IPS-15b (cell line): Measurements from ENCODE around the gene MRC1.

Source experiments
- H3K27me3 ChIP-seq: one replicate; pipeline ENCODE4 v1.6.1; 2013; ENCODE audit warnings: low read length; ENCODE audit not compliant: control insufficient read depth, insufficient read depth
- H3K36me3 ChIP-seq: one replicate; pipeline ENCODE4 v1.6.1; 2013; ENCODE audit warnings: low read length; ENCODE audit not compliant: control insufficient read depth, insufficient read depth
- H3K4me1 ChIP-seq: one replicate; pipeline ENCODE4 v1.6.1; 2013; ENCODE audit warnings: mild to moderate bottlenecking, low read length; ENCODE audit not compliant: control insufficient read depth, insufficient read depth
- H3K4me3 ChIP-seq: one replicate; pipeline ENCODE4 v1.5.1; 2013; ENCODE audit warnings: low read depth, low read length
- H3K9ac ChIP-seq: one replicate; pipeline ENCODE4 v1.6.1; 2013; ENCODE audit warnings: low read depth, mild to moderate bottlenecking, low read length
- H3K9me3 ChIP-seq: one replicate; pipeline ENCODE4 v1.6.1; 2013; ENCODE audit warnings: mild to moderate bottlenecking, low read length; ENCODE audit not compliant: control insufficient read depth, insufficient read depth

Gene MRC1

GRCh38 chr10:17808971-17809841 is at the start of gene MRC1:
TSS of gene MRC1 (plus strand) at chr10:17809348. CDS start at chr10:17809466, 118 bp downstream.
- Histone ChIP-seq H3K27me3 (peaks cover 2% of the 10 kb centered on the region), H3K4me3 (no peak within 1 kb of the TSS), H3K4me1 (no peaks in the 10 kb centered on the region), H3K36me3 (no peaks in the 10 kb centered on the region), H3K9me3 (no peaks in the 10 kb centered on the region), H3K9ac (no peak within 1 kb of the TSS)

- Histone ChIP-seq H3K36me3 (no peaks in the 10 kb centered on the region), H3K4me1 (peaks cover 9% of the 10 kb centered on the region), H3K27me3 (peaks cover 54% of the 10 kb centered on the region), H3K9ac (no peak overlapping the region), H3K9me3 (no peaks in the 10 kb centered on the region), H3K4me3 (no peak overlapping the region)
These were observed 45.0 kb upstream of the MRC1 start for GRCh38 chr10:17764142-17764541.

DNA sequence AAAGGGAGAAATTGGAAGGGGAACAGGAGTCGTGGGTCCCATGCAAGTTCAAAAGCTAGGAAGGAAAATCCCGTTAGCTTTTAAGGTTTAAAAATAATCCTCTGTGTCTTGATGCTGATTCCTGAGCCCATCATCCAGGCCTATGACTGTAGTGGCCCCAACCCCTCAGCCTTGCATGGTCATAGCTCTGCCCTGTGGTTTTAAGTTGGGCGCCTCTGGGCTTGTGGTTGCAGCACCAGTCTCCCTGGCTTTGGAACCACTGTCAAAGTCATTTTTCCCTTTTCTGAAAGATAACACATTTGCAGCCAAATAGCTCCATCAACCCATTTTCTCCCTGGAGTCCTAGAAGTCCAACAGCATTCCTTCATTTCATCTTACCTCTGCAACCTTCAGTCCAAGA is 43.5 kb upstream of the MRC1 start:
- Histone ChIP-seq H3K36me3 (no peaks in the 10 kb centered on the region), H3K4me3 (no peak overlapping the region), H3K9ac (no peak overlapping the region), H3K27me3 (peaks cover 54% of the 10 kb centered on the region), H3K9me3 (no peaks in the 10 kb centered on the region), H3K4me1 (peaks cover 9% of the 10 kb centered on the region)

DNA sequence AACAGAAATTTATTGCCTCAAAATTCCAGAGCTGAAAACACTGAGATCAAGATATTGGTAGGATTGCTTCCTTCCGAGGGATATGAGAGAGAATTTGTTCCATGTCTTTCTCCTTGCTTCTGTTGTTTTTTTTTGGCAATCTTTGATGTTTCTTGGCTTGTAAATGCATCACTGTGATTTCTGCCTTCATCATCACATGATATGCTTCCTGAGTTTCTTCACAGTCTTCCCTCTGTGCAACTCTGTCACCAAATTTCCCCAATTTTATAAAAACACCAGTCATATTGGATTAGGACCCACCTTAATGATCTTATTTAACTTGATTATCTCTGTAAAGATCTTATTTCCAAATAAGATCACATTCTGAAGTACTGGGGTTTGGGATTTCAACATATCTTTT is 42.4 kb upstream of the MRC1 start:
- Histone ChIP-seq H3K4me1 (peaks cover 9% of the 10 kb centered on the region), H3K27me3 (peaks cover 49% of the 10 kb centered on the region), H3K4me3 (no peak overlapping the region), H3K9ac (no peak overlapping the region), H3K36me3 (no peaks in the 10 kb centered on the region), H3K9me3 (no peaks in the 10 kb centered on the region)

GRCh38 chr10:17768496-17768895 is 40.7 kb upstream of the MRC1 start:
- Histone ChIP-seq H3K9ac (no peak overlapping the region), H3K27me3 (peaks cover 33% of the 10 kb centered on the region), H3K4me3 (no peak overlapping the region), H3K9me3 (no peaks in the 10 kb centered on the region), H3K36me3 (no peaks in the 10 kb centered on the region), H3K4me1 (peaks cover 9% of the 10 kb centered on the region)

DNA sequence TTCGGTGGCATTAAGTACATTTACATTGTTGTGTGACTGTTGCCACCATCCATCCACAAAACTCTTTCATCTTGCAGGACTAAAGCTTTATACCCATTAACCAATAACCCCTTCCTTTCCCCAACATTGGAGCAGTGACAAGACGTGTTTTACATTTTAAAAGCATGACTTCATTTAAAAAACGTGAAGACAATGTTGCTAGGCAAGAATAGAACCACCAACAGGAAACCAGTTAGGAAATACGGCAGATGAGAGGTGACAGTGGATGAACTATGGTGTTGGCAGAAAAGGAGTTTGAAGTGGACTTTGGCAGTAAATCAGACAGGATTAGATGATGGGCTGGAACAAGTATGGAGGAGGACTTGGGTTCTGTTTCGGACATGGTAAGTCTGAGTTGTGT is 40.2 kb upstream of the MRC1 start:
- Histone ChIP-seq H3K9ac (no peak overlapping the region), H3K4me3 (no peak overlapping the region), H3K9me3 (no peaks in the 10 kb centered on the region), H3K36me3 (no peaks in the 10 kb centered on the region), H3K4me1 (peaks cover 5% of the 10 kb centered on the region), H3K27me3 (peaks cover 28% of the 10 kb centered on the region)

DNA sequence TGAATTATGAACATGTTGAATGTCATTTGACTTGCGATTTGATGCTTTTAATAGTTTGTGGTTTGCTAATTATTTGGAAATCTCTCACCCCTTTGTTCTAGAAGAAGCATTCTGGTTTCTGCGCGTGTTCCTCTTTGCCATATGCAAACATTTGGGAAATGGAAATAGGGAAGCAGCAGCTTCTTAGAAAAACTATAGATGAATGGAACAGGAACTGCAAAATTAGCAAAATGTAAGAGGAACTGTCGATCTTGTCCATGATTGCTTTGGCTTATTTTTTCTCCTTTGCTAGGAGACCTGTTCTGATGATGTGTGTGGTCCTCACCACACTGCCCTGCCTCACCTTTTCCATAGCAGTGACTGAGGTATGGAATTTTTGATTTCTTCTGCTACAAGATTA is 38.1 kb upstream of the MRC1 start:
- Histone ChIP-seq H3K36me3 (no peaks in the 10 kb centered on the region), H3K27me3 (peaks cover 9% of the 10 kb centered on the region), H3K4me1 (no peaks in the 10 kb centered on the region), H3K4me3 (no peak overlapping the region), H3K9ac (no peak overlapping the region), H3K9me3 (no peaks in the 10 kb centered on the region)

GRCh38 chr10:17779784-17780183 is 29.4 kb upstream of the MRC1 start:
- H3K27me3 ChIP-seq: no peaks in the 10 kb centered on the region
- no peaks in the 10 kb centered on the region for H3K36me3 ChIP-seq

DNA sequence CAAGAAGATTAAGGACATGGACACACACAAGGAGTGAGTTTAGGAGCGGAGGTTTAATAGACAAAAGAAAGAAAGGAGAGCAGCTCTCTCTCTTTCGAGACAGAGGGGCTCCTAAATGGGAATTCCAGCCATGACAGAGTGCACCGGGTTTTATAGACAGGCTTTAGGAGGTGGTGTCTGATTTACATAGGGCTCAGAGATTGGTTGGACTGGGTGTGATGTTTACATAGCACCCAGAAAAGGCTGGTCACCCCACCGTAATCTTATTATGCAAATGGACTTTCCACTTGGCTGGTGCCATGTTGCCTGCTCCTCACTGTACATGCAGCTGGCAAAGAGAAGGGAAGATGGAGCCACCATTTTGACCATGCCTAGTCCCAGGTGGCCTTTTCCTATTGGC is 28.4 kb upstream of the MRC1 start:
- Histone ChIP-seq H3K27me3 (no peaks in the 10 kb centered on the region), H3K4me1 (no peaks in the 10 kb centered on the region), H3K9ac (no peak overlapping the region), H3K9me3 (no peaks in the 10 kb centered on the region), H3K36me3 (no peaks in the 10 kb centered on the region), H3K4me3 (no peak overlapping the region)

More at GRCh38 chr10:17779784-17780183, 29.4 kb upstream of the MRC1 start:
- Histone ChIP-seq H3K4me1 (no peaks in the 10 kb centered on the region), H3K9ac (no peak overlapping the region), H3K4me3 (no peak overlapping the region), H3K9me3 (no peaks in the 10 kb centered on the region)

DNA sequence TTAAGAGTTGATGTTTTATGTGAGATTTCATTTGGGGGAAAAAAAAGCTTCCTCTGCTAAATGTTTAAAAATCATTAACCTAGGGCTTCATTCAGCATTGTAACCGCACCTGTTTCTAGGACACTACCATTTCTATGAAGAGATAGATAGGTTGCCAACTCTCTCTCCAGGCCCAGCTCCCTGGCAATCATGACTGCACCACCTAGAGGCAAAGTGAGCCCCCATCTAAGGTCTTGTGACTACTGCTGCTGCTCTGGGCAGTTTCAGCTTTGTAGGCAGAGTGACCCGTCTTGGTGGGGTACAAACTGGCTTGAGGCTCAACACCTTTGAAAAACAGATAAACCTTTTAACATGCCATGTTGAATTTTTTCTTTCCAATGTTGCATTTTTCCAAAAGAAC is 27.3 kb upstream of the MRC1 start:
- H3K4me1 ChIP-seq: no peaks in the 10 kb centered on the region
- H3K9me3 ChIP-seq: no peaks in the 10 kb centered on the region
- H3K36me3 ChIP-seq: no peaks in the 10 kb centered on the region
- no peak overlapping the region for H3K4me3 ChIP-seq
- no peak overlapping the region for H3K9ac ChIP-seq
- H3K27me3 ChIP-seq: no peaks in the 10 kb centered on the region

- Histone ChIP-seq H3K9ac (no peak overlapping the region), H3K4me3 (no peak overlapping the region), H3K9me3 (no peaks in the 10 kb centered on the region), H3K4me1 (no peaks in the 10 kb centered on the region), H3K36me3 (no peaks in the 10 kb centered on the region), H3K27me3 (no peaks in the 10 kb centered on the region)
These were observed 26.1 kb upstream of the MRC1 start for GRCh38 chr10:17782921-17783665.

- Histone ChIP-seq H3K4me3 (no peak overlapping the region), H3K36me3 (no peaks in the 10 kb centered on the region), H3K9ac (no peak overlapping the region), H3K27me3 (no peaks in the 10 kb centered on the region), H3K9me3 (no peaks in the 10 kb centered on the region), H3K4me1 (no peaks in the 10 kb centered on the region)
These were observed 25.4 kb upstream of the MRC1 start for GRCh38 chr10:17783751-17784150.
